K562 (cell line): ENCODE data around the gene EDEM2. TPM values are rescaled to one million over a fixed set of nuclear protein-coding genes. Genes with fewer than 3 reads are reported as not detected.
"Not testable (repeated sequence)": the region's sequence is repeated elsewhere in the genome, so short reads cannot be mapped to it uniquely, and the experiment has no call there.

Source experiments
- ATAC-seq: fragments of 200-7000 bp; cut with Tn5 transposase; 3 replicates; pipeline ENCODE4 v1.9.1; 2020; ENCODE audit warnings: moderate library complexity
- BruUV-seq: library from RNA; stranded (reverse); fragments of 400-500 nt; replicated peaks from 2 replicates; lab custom pipeline; 2021; lab: Mats Ljungman, UMichigan
- CTCF ChIA-PET: fragments of 300-600 bp; formaldehyde crosslinking; extraction: SDS; loops from one replicate; lab custom pipeline; 2021; ENCODE audit warnings: low intra/inter-chr PET ratio; lab: Yijun Ruan, JAX
- POLR2A ChIA-PET: fragments of 300-600, 350-650 bp; sonication (Branson Sonifier 250); formaldehyde crosslinking; extraction: SDS; loops from one replicate; lab custom pipeline; 2021; ENCODE audit warnings: antibody characterized with exemption, inconsistent platforms; lab: Yijun Ruan, JAX
- DNase-seq, 4 experiments: peaks; one replicate each; pipeline versions ENCODE4 v3.0.0 to v3.0.0-alpha.2; 2011 to 2018; ENCODE audit warnings: low spot score in 3 of 4, mixed read lengths in 3 of 4; ENCODE audit errors: extremely low read depth in 1 of 4
- FAIRE-seq: peaks from 2 replicates; lab custom pipeline; 2011; peaks lifted over from hg19 to GRCh38; lab: Jason Lieb, UNC
- H2AFZ ChIP-seq: 2 replicates; pipeline ENCODE4 v1.6.0; 2011; ENCODE audit warnings: low read depth, low read length, control low read depth, inconsistent platforms
- H3K27ac ChIP-seq: fragments of 200-600 bp; 3 replicates; pipeline ENCODE4 v1.8.0; 2011; ENCODE audit warnings: low read depth, mild to moderate bottlenecking, control low read depth, inconsistent platforms, low read length, moderate library complexity, mixed read lengths; ENCODE audit errors: extremely low read depth
- H3K27me3 ChIP-seq, 2 experiments: fragments of 300-600 bp in 1 of 2; 2 replicates in 1 of 2; 3 replicates in 1 of 2; pipeline versions ENCODE4 v1.6.0 to v1.8.0; 2011; ENCODE audit warnings: inconsistent platforms in 2 of 2, low read length in 2 of 2, mild to moderate bottlenecking in 1 of 2, mixed read lengths in 1 of 2, moderate library complexity in 1 of 2; ENCODE audit not compliant: control insufficient read depth in 2 of 2, insufficient read depth in 2 of 2
- H3K36me3 ChIP-seq: fragments of 300-600 bp; 3 replicates; pipeline ENCODE4 v1.8.0; 2011; ENCODE audit warnings: mild to moderate bottlenecking, low read length, inconsistent platforms; ENCODE audit not compliant: control insufficient read depth, insufficient read depth
- H3K4me1 ChIP-seq, 2 experiments: fragments of 200-600 bp in 1 of 2; replicated peaks in 1 of 2; 2 replicates in 1 of 2; 3 replicates in 1 of 2; pipeline versions ENCODE4 v1.5.1 to v1.8.0; 2011; ENCODE audit warnings: inconsistent platforms in 2 of 2, low read length in 2 of 2, mild to moderate bottlenecking in 1 of 2, mixed read lengths in 1 of 2, moderate library complexity in 1 of 2; ENCODE audit not compliant: control insufficient read depth in 2 of 2, insufficient read depth in 2 of 2
- H3K4me2 ChIP-seq: 2 replicates; pipeline ENCODE4 v1.6.1; 2011; ENCODE audit warnings: low read length, control low read depth, inconsistent platforms, mixed read lengths; ENCODE audit not compliant: insufficient read depth
- H3K4me3 ChIP-seq: fragments of 200-600 bp; sonication (generic), shearing (Covaris generic); 2 replicates; pipeline ENCODE4 v1.5.1; 2016; ENCODE audit warnings: control low read depth, inconsistent platforms
- H3K79me2 ChIP-seq: fragments of 200-600 bp; 3 replicates; pipeline ENCODE4 v1.8.0; 2011; ENCODE audit warnings: low read length, inconsistent platforms; ENCODE audit not compliant: control insufficient read depth, insufficient read depth
- H3K9ac ChIP-seq, 2 experiments: 2 replicates each; pipeline versions ENCODE4 v1.6.0 to v1.6.1; 2011; ENCODE audit warnings: low read depth in 2 of 2, low read length in 2 of 2, control low read depth in 1 of 2, inconsistent platforms in 1 of 2, mild to moderate bottlenecking in 1 of 2, mixed read lengths in 1 of 2; ENCODE audit not compliant: insufficient read depth in 1 of 2
- H3K9me1 ChIP-seq: one replicate; pipeline ENCODE4 v1.6.0; 2011; ENCODE audit warnings: inconsistent platforms, mild to moderate bottlenecking, low read length, moderate library complexity; ENCODE audit not compliant: control insufficient read depth, insufficient read depth
- H3K9me3 ChIP-seq: replicated peaks from 2 replicates; pipeline ENCODE4 v1.5.1; 2011; ENCODE audit warnings: low read depth, low read length, inconsistent platforms; ENCODE audit not compliant: control insufficient read depth, insufficient read depth
- H4K20me1 ChIP-seq: replicated peaks from 2 replicates; pipeline ENCODE4 v1.6.1; 2011; ENCODE audit warnings: low read length, inconsistent platforms, mixed read lengths; ENCODE audit not compliant: control insufficient read depth, insufficient read depth
- ADNP ChIP-seq: fragments of 200-800 bp; sonication (Bioruptor generic); IDR thresholded peaks from 2 replicates; pipeline ENCODE4 v1.6.1; 2016; ENCODE audit warnings: missing genetic modification characterization, missing compliant biosample characterization
- BCOR ChIP-seq: fragments of 450-650 bp; IDR thresholded peaks from 2 replicates; pipeline ENCODE4 v1.6.1; 2016
- JUN ChIP-seq, 2 experiments: sonication (generic) in 1 of 2; formaldehyde crosslinking in 1 of 2; IDR thresholded peaks; 2 replicates each; pipeline versions ENCODE4 v1.6.1 to v1.8.0; 2012 to 2022; ENCODE audit warnings: borderline replicate concordance in 2 of 2, mild to moderate bottlenecking in 2 of 2, improper control_type of control experiment in 1 of 2, low read depth in 1 of 2, low read length in 1 of 2, missing genetic modification reagents in 1 of 2
- NCOA4 ChIP-seq: fragments of 450-650 bp; IDR thresholded peaks from 2 replicates; pipeline ENCODE4 v1.6.1; 2018; ENCODE audit warnings: mild to moderate bottlenecking; ENCODE audit not compliant: partially characterized antibody
- NEUROD1 ChIP-seq: fragments of 150-350 bp; IDR thresholded peaks from 2 replicates; pipeline ENCODE4 v1.6.1; 2014; ENCODE audit warnings: borderline replicate concordance, low read length, low read depth; ENCODE audit not compliant: partially characterized antibody
- SRSF9 ChIP-seq: fragments of 200-400 bp; formaldehyde crosslinking; IDR thresholded peaks from 2 replicates; pipeline ENCODE4 v1.6.1; 2017; ENCODE audit warnings: low read depth, low read length, borderline replicate concordance
- XRCC5 ChIP-seq: fragments of 200-400 bp; formaldehyde crosslinking; IDR thresholded peaks from 2 replicates; pipeline ENCODE4 v1.6.1; 2017; ENCODE audit warnings: low read depth, mild to moderate bottlenecking, low read length
- ZFP36 ChIP-seq: fragments of 150-350 bp; IDR thresholded peaks from 2 replicates; pipeline ENCODE4 v1.6.1; 2018; ENCODE audit warnings: low read length, low read depth; ENCODE audit not compliant: partially characterized antibody
- ZNF121 ChIP-seq: sonication (generic); formaldehyde crosslinking; conservative IDR thresholded peaks from 2 replicates; pipeline ENCODE4 v1.8.0; 2022; ENCODE audit warnings: missing genetic modification reagents
- WGBS: fragments of 100-300 bp; shearing (Covaris generic); methylation state at CpG from one replicate; pipeline ENCODE4 v1.1.6; 2016; ENCODE audit warnings: low coverage, mixed read lengths; ENCODE audit not compliant: insufficient coverage; ENCODE audit errors: missing lambda C conversion rate; 5-methylcytosine and 5-hydroxymethylcytosine counted together
- in situ Hi-C: fragments of 300-500 bp; cut with MboI; formaldehyde crosslinking; loops from 4 replicates; pipeline ENCODE4 v1.15.0; 2018; ENCODE audit warnings: inconsistent platforms, mixed read lengths
- intact Hi-C: fragments of 100-400 bp; cut with micrococcal nuclease; formaldehyde crosslinking; loops from 2 replicates; pipeline ENCODE4 v1.14.2; 2022
- polyA plus RNA-seq, 8 experiments: library from polyadenylated mRNA; depleted of rRNA in 4 of 8; stranded (reverse) in 5 of 8; unstranded in 3 of 8; fragments of >200 nt; fragmentation: Nextera tagmentation in 2 of 8; fragmentation: Illumina TruSeq in 1 of 8; extraction: Ambion mirVana in 2 of 8; extraction: Trizol in 1 of 8; gene quantifications; 2 replicates each; pipeline versions ENCODE4 v1.2.1 to v1.2.3, GENCODE V29; 2011 to 2014; ENCODE audit warnings: inconsistent platforms in 1 of 8, missing spikeins in 1 of 8
- total RNA-seq, 7 experiments: library from RNA; depleted of rRNA in 6 of 7; stranded (reverse); fragments of >200 nt in 6 of 7; fragmentation: Illumina TruSeq in 2 of 7; extraction: Trizol in 2 of 7; gene quantifications; 2 replicates each; pipeline versions ENCODE4 v1.2.1 to v1.2.3, GENCODE V29; 2011 to 2021; ENCODE audit warnings: low replicate concordance in 1 of 7
- TF ChIP-seq, protein P1 (sequence below): sonication (generic); formaldehyde crosslinking; IDR thresholded peaks from 2 replicates; pipeline ENCODE4 v1.8.0; 2022; ENCODE audit warnings: mild to moderate bottlenecking, missing genetic modification reagents
- TF ChIP-seq, protein P2 (sequence below): fragments of 450-650 bp; IDR thresholded peaks from 2 replicates; pipeline ENCODE4 v1.6.1; 2016; ENCODE audit warnings: antibody characterized with exemption
- TF ChIP-seq, protein P3 (sequence below): fragments of 250-450 bp; sonication (Bioruptor Pico); IDR thresholded peaks from 2 replicates; pipeline ENCODE4 v1.9.0; 2021; ENCODE audit warnings: mild to moderate bottlenecking

The EDEM2 gene
- total and polyA plus RNA-seq, 9 of the 15 experiments (the other 6 are each of a cell fraction or from before 2014, with no cell fraction given): 6.9 to 11.0 (median 9.7) TPM

- H2AFZ ChIP-seq, H3K9me1 ChIP-seq, POLR2A ChIA-PET, H3K9ac ChIP-seq, H3K4me2 ChIP-seq, intact Hi-C loops, ATAC-seq, BruUV-seq, H3K27ac ChIP-seq, in situ Hi-C loops, CTCF ChIA-PET, FAIRE-seq, H3K4me3 ChIP-seq, H3K36me3 ChIP-seq, H3K79me2 ChIP-seq, H3K27me3 ChIP-seq, H3K9me3 ChIP-seq, DNase-seq, H4K20me1 ChIP-seq: not testable (repeated sequence)
- peaks cover 16 to 18% of the 10 kb centered on the region in 2 experiments; a peak in 4 of 5 replicates for H3K4me1 ChIP-seq
- 46% methylated on average over 4 of the region's 4 CpGs for WGBS
- TF ChIP-seq ZNF121: 0 out of 2 replicates have a peak, but pooled peaks have one; percentile 32
These were observed 21.7 kb upstream of the EDEM2 start for GRCh38 chr20:35168701-35169409.

- no peak for ATAC-seq
- Histone ChIP-seq H3K9me1 (no peaks in the 10 kb centered on the region), H3K36me3 (no peaks in the 10 kb centered on the region; the same call in 2 of the 3 replicates), H3K27ac (no peak overlapping the region), H3K9me3 (no peaks in the 10 kb centered on the region), H3K79me2 (no peaks in the 10 kb centered on the region), H2AFZ (no peak overlapping the region), H3K9ac (no peak overlapping the region), H3K4me2 (no peak overlapping the region), H3K27me3 (no peaks in the 10 kb centered on the region), H4K20me1 (no peaks in the 10 kb centered on the region), H3K4me1 (peaks cover 13 to 17% of the 10 kb centered on the region in 2 experiments; a peak in 4 of 5 replicates), H3K4me3 (no peak overlapping the region)
- POLR2A ChIA-PET: no interaction called here
- FAIRE-seq: no peak
- in situ Hi-C loops: no loop called here
- WGBS: 59% methylated on average over 1 of the region's 1 CpG
- no peak for DNase-seq
- BruUV-seq: no TSS peak
- intact Hi-C loops: no loop called here
- CTCF ChIA-PET: no interaction called here
- TF ChIP-seq BCOR (peak; percentile 94), NEUROD1 (no peak), NCOA4 (no peak), JUN (IDR thresholded peaks at IDR 0.05; ENCODE audit: borderline replicate concordance, low read depth, low read length) (no peak), JUN (CRISPR knock-in tag; IDR thresholded peaks at IDR 0.05; ENCODE audit: borderline replicate concordance) (no peak), ADNP (tag) (peak; percentile 85), XRCC5 (no peak), ZFP36 (peak; percentile 93), SRSF9 (no peak)
- TF ChIP-seq, protein P1, sequence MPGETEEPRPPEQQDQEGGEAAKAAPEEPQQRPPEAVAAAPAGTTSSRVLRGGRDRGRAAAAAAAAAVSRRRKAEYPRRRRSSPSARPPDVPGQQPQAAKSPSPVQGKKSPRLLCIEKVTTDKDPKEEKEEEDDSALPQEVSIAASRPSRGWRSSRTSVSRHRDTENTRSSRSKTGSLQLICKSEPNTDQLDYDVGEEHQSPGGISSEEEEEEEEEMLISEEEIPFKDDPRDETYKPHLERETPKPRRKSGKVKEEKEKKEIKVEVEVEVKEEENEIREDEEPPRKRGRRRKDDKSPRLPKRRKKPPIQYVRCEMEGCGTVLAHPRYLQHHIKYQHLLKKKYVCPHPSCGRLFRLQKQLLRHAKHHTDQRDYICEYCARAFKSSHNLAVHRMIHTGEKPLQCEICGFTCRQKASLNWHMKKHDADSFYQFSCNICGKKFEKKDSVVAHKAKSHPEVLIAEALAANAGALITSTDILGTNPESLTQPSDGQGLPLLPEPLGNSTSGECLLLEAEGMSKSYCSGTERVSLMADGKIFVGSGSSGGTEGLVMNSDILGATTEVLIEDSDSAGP (CRISPR knock-in tag): no peak
- TF ChIP-seq, protein P2, sequence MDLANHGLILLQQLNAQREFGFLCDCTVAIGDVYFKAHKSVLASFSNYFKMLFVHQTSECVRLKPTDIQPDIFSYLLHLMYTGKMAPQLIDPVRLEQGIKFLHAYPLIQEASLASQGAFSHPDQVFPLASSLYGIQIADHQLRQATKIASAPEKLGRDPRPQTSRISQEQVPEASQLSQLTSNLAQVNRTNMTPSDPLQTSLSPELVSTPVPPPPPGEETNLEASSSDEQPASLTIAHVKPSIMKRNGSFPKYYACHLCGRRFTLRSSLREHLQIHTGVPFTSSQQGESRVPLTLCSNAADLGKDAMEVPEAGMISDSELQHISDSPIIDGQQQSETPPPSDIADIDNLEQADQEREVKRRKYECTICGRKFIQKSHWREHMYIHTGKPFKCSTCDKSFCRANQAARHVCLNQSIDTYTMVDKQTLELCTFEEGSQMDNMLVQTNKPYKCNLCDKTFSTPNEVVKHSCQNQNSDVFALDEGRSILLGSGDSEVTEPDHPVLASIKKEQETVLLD: no peak
- TF ChIP-seq, protein P3, sequence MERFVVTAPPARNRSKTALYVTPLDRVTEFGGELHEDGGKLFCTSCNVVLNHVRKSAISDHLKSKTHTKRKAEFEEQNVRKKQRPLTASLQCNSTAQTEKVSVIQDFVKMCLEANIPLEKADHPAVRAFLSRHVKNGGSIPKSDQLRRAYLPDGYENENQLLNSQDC: no peak
These were observed 20.7 kb upstream of the EDEM2 start for GRCh38 chr20:35167787-35168186.
